ENCODE data around the gene MNAT1.

MNAT1 gene

DNA sequence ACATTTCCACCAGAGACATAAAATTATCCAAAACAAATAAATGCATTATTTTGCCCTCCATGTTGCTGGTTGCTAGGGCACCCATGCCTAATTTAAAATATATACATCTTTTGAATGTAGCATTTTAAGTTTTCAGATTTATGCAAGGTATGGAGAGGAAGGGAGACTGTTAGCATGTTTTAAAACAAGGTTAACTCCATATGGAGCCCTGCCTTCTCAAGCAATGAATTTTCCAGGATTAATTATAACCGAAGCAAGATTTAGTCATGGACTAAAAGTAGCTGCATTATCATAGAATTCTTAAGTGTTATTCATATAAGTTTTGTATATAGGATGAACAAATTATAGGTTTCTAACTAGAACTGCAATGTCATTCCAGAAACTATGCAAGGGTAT is 209.1 kb downstream of the MNAT1 start:
- H3K4me3 ChIP-seq (ENCODE audit: low read length), result no peak overlapping the region
- no peak for DNase-seq (ENCODE audit: low read depth, low spot score)

DNA sequence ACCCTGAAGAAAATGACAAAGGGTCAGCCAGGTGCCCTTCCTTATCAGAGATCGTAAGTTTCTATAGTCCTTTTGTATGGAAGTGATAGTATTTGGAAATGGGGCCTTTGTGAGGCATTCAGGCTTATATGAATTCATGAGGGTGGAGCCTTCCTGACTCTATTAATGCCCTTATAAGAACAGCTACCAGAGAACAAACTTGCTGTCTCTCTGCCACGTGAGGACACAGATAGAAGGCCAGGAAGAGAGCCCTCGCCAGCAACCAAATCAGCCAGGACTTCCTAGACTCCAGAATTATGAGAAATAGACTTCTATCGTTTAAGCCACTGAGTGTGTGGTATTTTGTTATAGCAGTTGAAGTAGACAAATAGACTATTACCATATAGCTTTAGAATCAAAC is 209.6 kb downstream of the MNAT1 start:
- no peak overlapping the region for H3K4me3 ChIP-seq (ENCODE audit: low read length)
- DNase-seq (ENCODE audit: low read depth, low spot score), result no peak

DNA sequence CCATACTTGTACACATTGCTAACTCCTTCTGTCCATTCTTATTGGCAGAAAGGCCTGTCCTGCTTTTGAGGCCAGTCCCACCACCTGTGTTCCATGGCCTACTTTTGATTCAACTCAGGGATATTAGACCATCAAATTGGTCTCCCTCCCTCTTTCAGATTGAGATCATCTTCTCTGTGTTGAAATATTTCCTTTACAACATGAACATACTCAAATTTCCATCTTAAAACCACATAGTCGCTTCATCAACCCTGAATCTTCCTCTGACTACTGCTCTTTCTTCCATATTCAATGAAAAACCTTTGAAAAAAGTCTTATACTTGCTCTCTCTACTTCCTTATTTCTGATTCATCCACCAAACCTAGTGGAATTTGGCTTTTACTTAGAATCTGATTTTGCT is 211.4 kb downstream of the MNAT1 start:
- DNase-seq (ENCODE audit: low read depth, low spot score), result peak; percentile 17
- H3K4me3 ChIP-seq (ENCODE audit: low read length), result no peak overlapping the region

- no peak overlapping the region for H3K4me3 ChIP-seq (ENCODE audit: low read length)
- DNase-seq (ENCODE audit: low read depth, low spot score), result no peak
Observed at GRCh38 chr14:60946773-60947172, 212.2 kb downstream of the MNAT1 start.

- DNase-seq (ENCODE audit: low read depth, low spot score), result no peak
- no peak overlapping the region for H3K4me3 ChIP-seq (ENCODE audit: low read length)
Observed at GRCh38 chr14:60951776-60952435, 217.3 kb downstream of the MNAT1 start.

GRCh38 chr14:60956202-60956601 is 221.6 kb downstream of the MNAT1 start:
- no peak overlapping the region for H3K4me3 ChIP-seq (ENCODE audit: low read length)
- DNase-seq (ENCODE audit: low read depth, low spot score), result no peak

GRCh38 chr14:60956632-60957031 is 222.1 kb downstream of the MNAT1 start:
- H3K4me3 ChIP-seq (ENCODE audit: low read length), result no peak overlapping the region
- no peak for DNase-seq (ENCODE audit: low read depth, low spot score)

DNA sequence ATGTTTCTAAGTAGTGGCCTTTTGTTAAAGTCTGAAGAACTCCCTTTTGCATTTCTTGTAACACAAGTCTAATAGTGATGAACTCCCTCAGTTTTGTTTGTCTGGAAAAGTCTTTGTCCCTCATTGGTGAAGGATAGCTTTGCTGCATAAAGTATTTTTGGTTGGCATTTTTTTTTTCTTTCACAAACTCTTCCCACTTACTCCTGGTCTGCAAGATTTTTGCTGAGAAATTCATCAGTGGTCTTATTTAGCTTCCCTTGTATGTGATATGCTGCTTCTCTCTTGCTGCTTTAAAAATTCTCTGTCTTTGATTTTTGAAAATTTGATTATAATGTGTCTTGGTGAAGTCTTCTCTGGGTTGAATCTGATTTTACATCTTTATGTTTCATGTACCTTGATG is 223.6 kb downstream of the MNAT1 start:
- H3K4me3 ChIP-seq (ENCODE audit: low read length), result no peak overlapping the region
- no peak for DNase-seq (ENCODE audit: low read depth, low spot score)

DNA sequence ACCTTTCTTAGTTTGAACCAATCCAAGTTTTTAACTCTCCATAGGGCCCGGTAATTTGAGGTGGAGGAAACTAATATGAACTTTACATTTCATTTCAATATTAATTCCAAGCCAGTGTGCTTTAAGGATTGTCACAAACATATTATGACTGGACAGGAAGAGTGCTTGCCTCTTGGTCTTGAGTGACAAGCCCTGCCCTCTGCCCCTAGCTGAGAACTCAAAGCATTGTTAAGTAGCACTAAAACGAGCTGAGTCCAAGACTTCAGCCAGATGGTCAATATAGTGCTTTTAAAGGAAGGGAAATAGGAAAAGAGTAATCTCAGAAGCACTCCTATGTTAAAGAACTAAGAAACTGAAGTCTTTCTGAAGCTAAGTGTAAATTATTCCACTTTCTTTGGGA is 229.2 kb downstream of the MNAT1 start:
- no peak for DNase-seq (ENCODE audit: low read depth, low spot score)

DNA sequence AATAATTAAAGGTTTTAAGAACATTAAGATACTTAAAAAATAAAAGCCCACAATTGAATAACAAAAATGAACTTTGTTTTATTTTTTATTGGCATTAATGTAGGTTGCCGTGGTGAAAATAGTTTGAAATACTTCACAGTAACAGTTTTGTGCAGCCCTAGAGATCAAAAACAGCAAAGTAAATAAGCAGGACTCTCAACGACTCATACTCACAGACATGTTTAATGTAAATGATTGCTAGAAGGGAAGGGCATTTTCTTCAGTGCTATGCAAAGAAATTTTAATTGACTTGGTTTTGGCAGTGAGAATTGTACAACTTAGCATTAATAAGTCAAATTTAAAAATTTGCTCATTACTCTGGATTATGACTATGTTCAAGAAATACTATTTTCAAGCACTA is 230.3 kb downstream of the MNAT1 start:
- H3K4me3 ChIP-seq (ENCODE audit: low read length), result no peak overlapping the region
- DNase-seq (ENCODE audit: low read depth, low spot score), result no peak

More for the DNA sequence above, 229.2 kb downstream of the MNAT1 start:
- no peak overlapping the region for H3K4me3 ChIP-seq (ENCODE audit: low read length)

DNA sequence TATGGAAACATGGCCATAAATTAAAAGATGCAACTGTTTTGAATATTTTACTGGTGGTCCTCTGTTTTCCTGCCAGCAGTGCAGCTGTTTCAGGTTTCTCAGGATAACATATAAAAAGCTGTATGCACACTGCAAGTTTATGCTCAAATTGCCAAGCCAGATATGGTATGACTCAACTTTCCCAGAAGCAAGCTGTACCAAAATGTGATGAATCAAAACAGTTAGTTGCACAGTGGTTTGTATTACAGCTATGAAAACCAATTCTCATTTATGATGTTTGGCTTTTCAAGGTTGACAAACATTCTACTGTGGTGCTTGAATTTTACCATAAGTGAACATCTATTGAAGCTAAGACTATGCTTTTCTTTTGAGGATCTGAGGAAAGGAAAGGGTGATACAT is 230.8 kb downstream of the MNAT1 start:
- H3K4me3 ChIP-seq (ENCODE audit: low read length), result no peak overlapping the region
- DNase-seq (ENCODE audit: low read depth, low spot score), result no peak

- DNase-seq (ENCODE audit: low read depth, low spot score), result no peak
- no peak overlapping the region for H3K4me3 ChIP-seq (ENCODE audit: low read length)
Observed at GRCh38 chr14:60968099-60968498, 233.5 kb downstream of the MNAT1 start.

DNA sequence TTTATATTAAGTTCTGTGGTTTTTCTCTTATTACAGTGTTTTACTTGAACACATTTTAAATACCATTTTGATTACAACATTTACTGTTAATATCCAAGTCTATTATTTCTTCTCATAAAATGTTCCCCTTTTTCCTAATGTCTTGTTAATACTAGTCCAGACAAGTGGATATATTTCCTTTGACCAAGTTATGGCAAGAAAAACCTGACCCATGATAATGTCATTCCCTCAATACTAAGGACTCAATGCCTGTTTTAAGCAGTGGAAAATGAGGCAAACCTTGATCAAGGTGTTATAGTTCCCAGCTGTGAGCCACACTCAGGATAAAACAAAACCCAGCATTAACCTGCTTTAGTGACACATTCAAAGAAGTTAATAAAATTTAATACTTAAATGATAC is 234.1 kb downstream of the MNAT1 start:
- no peak for DNase-seq (ENCODE audit: low read depth, low spot score)
- H3K4me3 ChIP-seq (ENCODE audit: low read length), result no peak overlapping the region

GRCh38 chr14:60970146-60970545 is 235.6 kb downstream of the MNAT1 start:
- no peak for DNase-seq (ENCODE audit: low read depth, low spot score)
- H3K4me3 ChIP-seq (ENCODE audit: low read length), result no peak overlapping the region

GRCh38 chr14:60971271-60971670 is 236.7 kb downstream of the MNAT1 start:
- no peak for DNase-seq (ENCODE audit: low read depth, low spot score)
- no peak overlapping the region for H3K4me3 ChIP-seq (ENCODE audit: low read length)

- H3K4me3 ChIP-seq (ENCODE audit: low read length), result no peak overlapping the region
- DNase-seq (ENCODE audit: low read depth, low spot score), result no peak
Observed at GRCh38 chr14:60972295-60972694, 237.7 kb downstream of the MNAT1 start.

DNA sequence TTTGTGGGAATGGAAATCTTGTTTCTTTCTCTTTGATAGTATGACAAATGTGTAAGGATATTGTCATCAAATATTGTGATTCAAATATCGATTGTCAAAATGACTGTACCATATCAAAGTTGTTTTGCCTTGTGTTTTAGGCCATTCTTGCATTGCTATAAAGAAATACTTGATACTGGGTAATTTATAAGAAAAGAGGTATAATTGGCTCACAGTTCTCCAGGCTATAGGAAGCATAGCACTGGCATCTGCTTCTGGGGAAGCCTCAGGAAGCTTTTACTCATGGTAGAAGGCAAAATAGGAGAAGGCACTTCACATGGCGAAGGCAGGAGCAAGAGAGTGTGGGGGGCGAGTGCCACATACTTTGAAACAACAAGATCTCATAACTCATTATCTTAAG is 238.5 kb downstream of the MNAT1 start:
- DNase-seq (ENCODE audit: low read depth, low spot score), result no peak
- no peak overlapping the region for H3K4me3 ChIP-seq (ENCODE audit: low read length)

DNA sequence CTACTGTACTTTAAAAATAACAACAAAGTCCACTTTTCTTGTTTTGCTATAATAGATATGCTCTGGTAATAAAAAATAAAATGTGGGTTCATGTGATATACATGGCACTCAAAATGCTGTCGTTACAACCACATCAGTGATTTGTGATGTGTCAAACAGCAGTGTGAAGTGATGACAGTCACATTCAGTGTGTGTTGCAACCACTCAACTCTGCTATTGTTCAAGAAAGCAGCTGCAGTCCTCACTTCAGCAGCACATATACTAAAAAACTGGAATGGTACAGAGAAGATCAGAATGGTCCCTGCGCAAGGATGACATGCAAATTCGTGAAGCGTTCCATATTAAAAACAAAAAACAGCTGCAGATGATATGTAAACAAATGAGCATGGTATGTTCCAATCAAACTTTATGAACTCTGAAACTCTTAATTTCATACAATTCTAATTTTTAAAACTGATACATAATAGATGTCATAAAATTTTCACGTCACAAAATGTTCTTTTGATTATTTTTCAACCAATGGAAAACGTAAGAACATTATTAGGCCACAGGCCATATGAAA is 239.6 kb downstream of the MNAT1 start:
- DNase-seq (ENCODE audit: low read depth, low spot score), result no peak
- H3K4me3 ChIP-seq (ENCODE audit: low read length), result no peak overlapping the region

- DNase-seq (ENCODE audit: low read depth, low spot score), result no peak
- no peak overlapping the region for H3K4me3 ChIP-seq (ENCODE audit: low read length)
Observed at GRCh38 chr14:60975551-60975950, 241.0 kb downstream of the MNAT1 start.

DNA sequence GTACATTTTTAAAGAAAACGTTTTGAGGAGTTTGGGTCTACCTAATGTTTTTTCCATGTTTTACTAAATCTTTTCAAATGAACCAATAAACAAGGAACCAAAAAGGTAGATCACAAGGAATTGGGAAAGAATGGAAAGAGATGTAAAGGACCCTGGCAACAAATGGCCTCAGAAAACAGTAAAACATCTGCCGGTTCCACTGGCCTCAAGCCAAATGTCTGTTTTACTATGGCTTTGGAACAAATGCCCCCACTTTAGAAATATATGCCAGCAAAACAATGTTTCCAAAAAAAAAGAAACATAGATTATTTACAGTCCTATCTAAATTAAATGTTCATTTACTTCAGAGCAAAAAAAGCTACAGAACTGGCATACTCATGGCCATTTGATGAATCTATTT is 243.3 kb downstream of the MNAT1 start:
- no peak for DNase-seq (ENCODE audit: low read depth, low spot score)
- H3K4me3 ChIP-seq (ENCODE audit: low read length), result no peak overlapping the region
